Liver (tissue), 9 donors: ENCODE results near the gene AUH. TPM values are rescaled to one million over a fixed set of nuclear protein-coding genes. Genes with fewer than 3 reads are reported as not detected.

Source experiments
- DNase-seq: peaks from one replicate; pipeline ENCODE4 v3.0.0-alpha.2; 2017; ENCODE audit warnings: low spot score
- H3K27ac ChIP-seq, 2 donors: one replicate each; pipeline ENCODE4 v1.7.0; 2013; ENCODE audit warnings: inconsistent platforms in 2 of 2, low read length in 2 of 2, control low read depth in 1 of 2, low read depth in 1 of 2, mild to moderate bottlenecking in 1 of 2
- H3K27me3 ChIP-seq, 4 donors: one replicate each; pipeline versions ENCODE4 v1.6.1 to v1.7.0; 2013; ENCODE audit warnings: low read length in 3 of 4, inconsistent platforms in 1 of 4, mild to moderate bottlenecking in 1 of 4, moderate library complexity in 1 of 4; ENCODE audit not compliant: control insufficient read depth in 4 of 4, insufficient read depth in 4 of 4
- H3K36me3 ChIP-seq, 4 donors: one replicate each; pipeline versions ENCODE4 v1.6.1 to v1.7.0; 2013; ENCODE audit warnings: low read length in 3 of 4, mild to moderate bottlenecking in 3 of 4, low read depth in 1 of 4, moderate library complexity in 1 of 4; ENCODE audit not compliant: control insufficient read depth in 4 of 4, insufficient read depth in 3 of 4
- H3K4me1 ChIP-seq, 4 donors: one replicate each; pipeline versions ENCODE4 v1.6.1 to v1.7.0; 2013; ENCODE audit warnings: low read length in 3 of 4, mild to moderate bottlenecking in 3 of 4, moderate library complexity in 1 of 4; ENCODE audit not compliant: control insufficient read depth in 4 of 4, insufficient read depth in 4 of 4
- H3K4me3 ChIP-seq, 3 donors: one replicate each; pipeline versions ENCODE4 v1.6.1 to v1.7.0; 2013; ENCODE audit warnings: low read length in 3 of 3, control low read depth in 1 of 3, low read depth in 1 of 3, mild to moderate bottlenecking in 1 of 3
- H3K9ac ChIP-seq, 2 donors: one replicate each; pipeline ENCODE4 v1.7.0; 2013; ENCODE audit warnings: low read length in 2 of 2, mild to moderate bottlenecking in 2 of 2, moderate library complexity in 2 of 2, control low read depth in 1 of 2, low read depth in 1 of 2
- H3K9me3 ChIP-seq, 4 donors: one replicate each; pipeline versions ENCODE4 v1.6.1 to v1.7.0; 2013; ENCODE audit warnings: low read length in 3 of 4; ENCODE audit not compliant: control insufficient read depth in 4 of 4
- EGR1 ChIP-seq, 2 donors: IDR thresholded peaks; 2 replicates each; pipeline ENCODE4 v1.6.1; 2016 to 2018; ENCODE audit warnings: antibody characterized with exemption in 2 of 2, low read depth in 2 of 2
- FOXA1 ChIP-seq: IDR thresholded peaks from 2 replicates; pipeline ENCODE4 v1.6.1; 2016; ENCODE audit warnings: antibody characterized with exemption
- FOXA2 ChIP-seq: IDR thresholded peaks from 2 replicates; pipeline ENCODE4 v1.6.1; 2016; ENCODE audit warnings: antibody characterized with exemption
- GABPA ChIP-seq, 2 donors: IDR thresholded peaks in 1 of 2; conservative IDR thresholded peaks in 1 of 2; 2 replicates each; pipeline ENCODE4 v1.6.1; 2016; ENCODE audit warnings: antibody characterized with exemption in 2 of 2, mild to moderate bottlenecking in 1 of 2, moderate library complexity in 1 of 2
- HNF4A ChIP-seq, 2 donors: conservative IDR thresholded peaks; 2 replicates each; pipeline ENCODE4 v1.6.1; 2016; ENCODE audit warnings: antibody characterized with exemption in 2 of 2, mild to moderate bottlenecking in 2 of 2
- HNF4G ChIP-seq: IDR thresholded peaks from 2 replicates; pipeline ENCODE4 v1.6.1; 2016; ENCODE audit warnings: antibody characterized with exemption
- JUND ChIP-seq, 2 donors: IDR thresholded peaks; 2 replicates each; pipeline ENCODE4 v1.6.1; 2016; ENCODE audit warnings: antibody characterized with exemption in 2 of 2
- NR2F2 ChIP-seq: IDR thresholded peaks from 2 replicates; pipeline ENCODE4 v1.6.1; 2016; ENCODE audit warnings: antibody characterized with exemption
- RAD21 ChIP-seq, 2 donors: IDR thresholded peaks; 2 replicates each; pipeline ENCODE4 v1.6.1; 2016; ENCODE audit warnings: antibody characterized with exemption in 2 of 2, mild to moderate bottlenecking in 2 of 2
- RXRA ChIP-seq, 2 donors: IDR thresholded peaks; 2 replicates each; pipeline ENCODE4 v1.6.1; 2017 to 2018; ENCODE audit warnings: antibody characterized with exemption in 2 of 2, mild to moderate bottlenecking in 1 of 2
- SP1 ChIP-seq: IDR thresholded peaks from 2 replicates; pipeline ENCODE4 v1.6.1; 2018; ENCODE audit warnings: antibody characterized with exemption, mild to moderate bottlenecking
- TAF1 ChIP-seq: conservative IDR thresholded peaks from 2 replicates; pipeline ENCODE4 v1.6.1; 2016; ENCODE audit warnings: antibody characterized with exemption, mild to moderate bottlenecking
- YY1 ChIP-seq: IDR thresholded peaks from 2 replicates; pipeline ENCODE4 v1.6.1; 2016; ENCODE audit warnings: antibody characterized with exemption, mild to moderate bottlenecking
- WGBS: extraction: QIAGEN DNeasy Blood & Tissue Kit; methylation state at CpG from one replicate; pipeline ENCODE4 v1.1.7; 2013; 5-methylcytosine and 5-hydroxymethylcytosine counted together
- polyA plus RNA-seq, 2 donors: library from polyadenylated mRNA; stranded (reverse) in 1 of 2; unstranded in 1 of 2; fragments of 200-250 nt in 1 of 2; fragments of >200 nt in 1 of 2; fragmentation: Nextera tagmentation in 1 of 2; extraction: Ambion mirVana in 1 of 2; gene quantifications; one replicate each; pipeline versions ENCODE4 v1.2.1 to v1.2.3, GENCODE V29; 2013 to 2015
- total RNA-seq, 2 donors: library from RNA; depleted of rRNA; stranded (reverse); fragments of >200 nt; gene quantifications; one replicate each; pipeline ENCODE4 v1.2.3, GENCODE V29; 2014
- TF ChIP-seq, protein P1 (sequence below): IDR thresholded peaks from 2 replicates; pipeline ENCODE4 v1.6.1; 2016; ENCODE audit warnings: antibody characterized with exemption
- TF ChIP-seq, protein P2 (sequence below): IDR thresholded peaks from 2 replicates; pipeline ENCODE4 v1.6.1; 2016; ENCODE audit warnings: antibody characterized with exemption
- TF ChIP-seq, protein P3 (sequence below): IDR thresholded peaks from 2 replicates; pipeline ENCODE4 v1.6.1; 2016; ENCODE audit warnings: antibody characterized with exemption, mild to moderate bottlenecking
- donor health status: healthy.
- donor health status: healthy.
- donor health status: healthy.
- donor health status: healthy.
- donor health status: healthy.

The AUH gene
- total and polyA plus RNA-seq, 4 donors: 12.1 to 30.0 (median 24.9) TPM

DNA sequence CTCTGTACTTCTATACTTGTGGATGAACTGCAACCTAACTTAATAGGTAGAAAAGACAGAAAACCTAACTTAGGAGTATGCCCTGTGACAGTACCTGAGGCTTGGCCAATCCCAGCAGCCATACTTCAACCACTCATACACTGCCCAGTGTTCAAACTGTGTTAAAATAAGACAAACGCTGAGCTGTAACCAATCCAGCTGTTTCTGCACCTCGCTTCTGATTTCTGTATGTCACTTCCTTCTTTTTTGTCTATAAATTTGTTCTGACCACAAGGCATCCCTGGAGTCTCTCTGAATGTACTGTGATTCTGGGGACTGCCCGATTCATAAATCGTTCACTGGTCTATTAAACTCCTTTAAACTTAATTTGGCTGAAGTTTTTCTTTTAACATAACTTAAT, 41.4 kb downstream of the AUH start:
- Histone ChIP-seq H3K4me3 (no peak overlapping the region), H3K27ac (no peak overlapping the region), H3K9me3 (no peaks in the 10 kb centered on the region), H3K4me1 (no peaks in the 10 kb centered on the region), H3K9ac (no peak overlapping the region), H3K27me3 (no peaks in the 10 kb centered on the region), H3K36me3 (peaks cover 0 to 2% (median 0%) of the 10 kb centered on the region in 4 donors)
- WGBS: 93% methylated on average over 4 of the region's 4 CpGs
- no peak for DNase-seq
- TF ChIP-seq YY1: no peak

DNA sequence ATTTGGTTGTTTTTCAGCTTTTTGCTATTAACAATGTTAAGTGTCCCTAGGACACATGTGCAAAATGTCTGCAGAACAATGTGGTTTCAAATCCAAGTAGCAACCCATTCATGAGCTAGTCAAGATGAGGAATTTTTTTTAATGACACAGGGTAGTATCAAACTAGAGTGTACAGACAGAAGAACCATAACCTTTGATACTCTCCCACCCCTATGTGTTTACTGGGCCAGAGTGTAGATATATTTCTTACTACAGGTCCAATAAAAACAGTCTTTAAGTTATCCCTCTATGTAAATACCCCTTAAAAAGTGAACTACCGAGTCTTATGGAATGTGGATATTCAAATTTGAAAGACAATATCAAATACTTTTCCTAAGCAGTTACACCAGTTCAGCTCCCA, 45.6 kb downstream of the AUH start:
- TF ChIP-seq, protein P1, sequence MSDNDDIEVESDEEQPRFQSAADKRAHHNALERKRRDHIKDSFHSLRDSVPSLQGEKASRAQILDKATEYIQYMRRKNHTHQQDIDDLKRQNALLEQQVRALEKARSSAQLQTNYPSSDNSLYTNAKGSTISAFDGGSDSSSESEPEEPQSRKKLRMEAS: no peak
- TF ChIP-seq, protein P2, sequence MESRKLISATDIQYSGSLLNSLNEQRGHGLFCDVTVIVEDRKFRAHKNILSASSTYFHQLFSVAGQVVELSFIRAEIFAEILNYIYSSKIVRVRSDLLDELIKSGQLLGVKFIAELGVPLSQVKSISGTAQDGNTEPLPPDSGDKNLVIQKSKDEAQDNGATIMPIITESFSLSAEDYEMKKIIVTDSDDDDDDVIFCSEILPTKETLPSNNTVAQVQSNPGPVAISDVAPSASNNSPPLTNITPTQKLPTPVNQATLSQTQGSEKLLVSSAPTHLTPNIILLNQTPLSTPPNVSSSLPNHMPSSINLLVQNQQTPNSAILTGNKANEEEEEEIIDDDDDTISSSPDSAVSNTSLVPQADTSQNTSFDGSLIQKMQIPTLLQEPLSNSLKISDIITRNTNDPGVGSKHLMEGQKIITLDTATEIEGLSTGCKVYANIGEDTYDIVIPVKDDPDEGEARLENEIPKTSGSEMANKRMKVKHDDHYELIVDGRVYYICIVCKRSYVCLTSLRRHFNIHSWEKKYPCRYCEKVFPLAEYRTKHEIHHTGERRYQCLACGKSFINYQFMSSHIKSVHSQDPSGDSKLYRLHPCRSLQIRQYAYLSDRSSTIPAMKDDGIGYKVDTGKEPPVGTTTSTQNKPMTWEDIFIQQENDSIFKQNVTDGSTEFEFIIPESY: no peak
- no peak for TF ChIP-seq FOXA2
- TF ChIP-seq HNF4G: no peak
- TF ChIP-seq JUND (IDR thresholded peaks at IDR 0.05): no peak
- no peak for TF ChIP-seq EGR1 (IDR thresholded peaks at IDR 0.05; ENCODE audit: low read depth in 2 of 2)
- TF ChIP-seq RXRA (IDR thresholded peaks at IDR 0.05): no peak
- no peak for TF ChIP-seq HNF4A (conservative IDR thresholded peaks at IDR 0.05)
- TF ChIP-seq SP1: no peak
- H3K4me1 ChIP-seq: no peaks in the 10 kb centered on the region
- no peak for DNase-seq
- no peak overlapping the region for H3K4me3 ChIP-seq
- no peaks in the 10 kb centered on the region for H3K27me3 ChIP-seq
- H3K27ac ChIP-seq: no peak overlapping the region
- no peaks in the 10 kb centered on the region for H3K9me3 ChIP-seq
- WGBS: 88% methylated on average over 1 of the region's 1 CpG
- H3K9ac ChIP-seq: no peak overlapping the region
- no peaks in the 10 kb centered on the region for H3K36me3 ChIP-seq

DNA sequence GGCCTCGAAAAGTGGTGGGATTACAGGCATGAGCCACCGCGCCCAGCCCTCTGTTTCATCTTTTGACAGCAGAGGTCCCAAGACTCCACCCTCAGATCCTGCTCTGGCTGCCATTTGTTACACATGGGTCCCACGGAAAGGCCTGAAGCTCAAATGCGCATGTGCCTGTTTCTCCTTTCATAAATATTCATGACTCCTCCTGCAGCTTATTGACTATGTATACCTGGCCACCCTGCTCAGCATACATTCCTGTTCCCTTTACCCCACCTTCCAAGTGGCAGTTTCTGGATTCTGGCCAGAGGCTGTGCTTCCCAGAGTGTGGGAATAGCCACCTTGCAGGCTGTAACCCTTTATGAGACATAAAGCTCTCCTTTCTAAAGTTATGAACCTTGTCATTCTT, 46.5 kb downstream of the AUH start:
- TF ChIP-seq TAF1 (no peak), EGR1 (IDR thresholded peaks at IDR 0.05; ENCODE audit: low read depth in 2 of 2) (no peak), YY1 (no peak), RAD21 (IDR thresholded peaks at IDR 0.05) (no peak), HNF4G (no peak), HNF4A (conservative IDR thresholded peaks at IDR 0.05) (no peak), GABPA (IDR thresholded peaks at IDR 0.05 in 1 of 2, conservative IDR thresholded peaks at IDR 0.05 in 1 of 2) (no peak), SP1 (no peak), NR2F2 (no peak), FOXA1 (no peak)
- TF ChIP-seq, protein P2: no peak
- TF ChIP-seq, protein P1: no peak
- TF ChIP-seq, protein P3, sequence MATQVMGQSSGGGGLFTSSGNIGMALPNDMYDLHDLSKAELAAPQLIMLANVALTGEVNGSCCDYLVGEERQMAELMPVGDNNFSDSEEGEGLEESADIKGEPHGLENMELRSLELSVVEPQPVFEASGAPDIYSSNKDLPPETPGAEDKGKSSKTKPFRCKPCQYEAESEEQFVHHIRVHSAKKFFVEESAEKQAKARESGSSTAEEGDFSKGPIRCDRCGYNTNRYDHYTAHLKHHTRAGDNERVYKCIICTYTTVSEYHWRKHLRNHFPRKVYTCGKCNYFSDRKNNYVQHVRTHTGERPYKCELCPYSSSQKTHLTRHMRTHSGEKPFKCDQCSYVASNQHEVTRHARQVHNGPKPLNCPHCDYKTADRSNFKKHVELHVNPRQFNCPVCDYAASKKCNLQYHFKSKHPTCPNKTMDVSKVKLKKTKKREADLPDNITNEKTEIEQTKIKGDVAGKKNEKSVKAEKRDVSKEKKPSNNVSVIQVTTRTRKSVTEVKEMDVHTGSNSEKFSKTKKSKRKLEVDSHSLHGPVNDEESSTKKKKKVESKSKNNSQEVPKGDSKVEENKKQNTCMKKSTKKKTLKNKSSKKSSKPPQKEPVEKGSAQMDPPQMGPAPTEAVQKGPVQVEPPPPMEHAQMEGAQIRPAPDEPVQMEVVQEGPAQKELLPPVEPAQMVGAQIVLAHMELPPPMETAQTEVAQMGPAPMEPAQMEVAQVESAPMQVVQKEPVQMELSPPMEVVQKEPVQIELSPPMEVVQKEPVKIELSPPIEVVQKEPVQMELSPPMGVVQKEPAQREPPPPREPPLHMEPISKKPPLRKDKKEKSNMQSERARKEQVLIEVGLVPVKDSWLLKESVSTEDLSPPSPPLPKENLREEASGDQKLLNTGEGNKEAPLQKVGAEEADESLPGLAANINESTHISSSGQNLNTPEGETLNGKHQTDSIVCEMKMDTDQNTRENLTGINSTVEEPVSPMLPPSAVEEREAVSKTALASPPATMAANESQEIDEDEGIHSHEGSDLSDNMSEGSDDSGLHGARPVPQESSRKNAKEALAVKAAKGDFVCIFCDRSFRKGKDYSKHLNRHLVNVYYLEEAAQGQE: no peak
- WGBS: 87% methylated on average over 5 of the region's 5 CpGs
- DNase-seq: no peak

More for the DNA sequence above, 46.5 kb downstream of the AUH start:
- no peaks in the 10 kb centered on the region for H3K36me3 ChIP-seq
- no peak overlapping the region for H3K4me3 ChIP-seq
- no peak overlapping the region for H3K9ac ChIP-seq
- H3K27ac ChIP-seq: no peak overlapping the region
- no peaks in the 10 kb centered on the region for H3K27me3 ChIP-seq
- H3K4me1 ChIP-seq: no peaks in the 10 kb centered on the region
- no peaks in the 10 kb centered on the region for H3K9me3 ChIP-seq
